Tibial nerve (tissue), 3 donors: ENCODE data around the gene GPR183.

Source experiments
- CTCF ChIP-seq, 5 experiments: fragments of 200-600 bp in 3 of 5; fragments of 450-650 bp in 2 of 5; sonication (generic) in 3 of 5; IDR thresholded peaks; one replicate each; pipeline ENCODE4 v1.5.1; 2016 to 2019; ENCODE audit warnings: antibody characterized with exemption in 5 of 5, mild to moderate bottlenecking in 3 of 5, moderate library complexity in 2 of 5
- POLR2A ChIP-seq, 2 donors: fragments of 450-650 bp; IDR thresholded peaks; one replicate each; pipeline ENCODE4 v1.6.1; 2017; ENCODE audit warnings: antibody characterized with exemption in 2 of 2, mild to moderate bottlenecking in 2 of 2, moderate library complexity in 2 of 2

GRCh38 chr13:99281811-99282263 is 25.4 kb downstream of the GPR183 start:
- TF ChIP-seq CTCF (IDR thresholded peaks at IDR 0.05) (no peak), POLR2A (IDR thresholded peaks at IDR 0.05) (peak in 1 of 2 donors; percentile 11)
